HG02852 (cell line): ENCODE data around the gene ARFGEF2.
"Not testable (repeated sequence)": the region's sequence is repeated elsewhere in the genome, so short reads cannot be mapped to it uniquely, and the experiment has no call there.

ENCODE experiments used
- ATAC-seq: cut with Tn5 transposase; IDR thresholded peaks from one replicate; pipeline ENCODE4 v1.9.1; 2021; ENCODE audit warnings: mild to moderate bottlenecking, moderate library complexity; ENCODE audit not compliant: unreplicated experiment

The ARFGEF2 gene

GRCh38 chr20:48949304-48950170 lies 28.0 kb downstream of the ARFGEF2 start:
- no peak for ATAC-seq

DNA sequence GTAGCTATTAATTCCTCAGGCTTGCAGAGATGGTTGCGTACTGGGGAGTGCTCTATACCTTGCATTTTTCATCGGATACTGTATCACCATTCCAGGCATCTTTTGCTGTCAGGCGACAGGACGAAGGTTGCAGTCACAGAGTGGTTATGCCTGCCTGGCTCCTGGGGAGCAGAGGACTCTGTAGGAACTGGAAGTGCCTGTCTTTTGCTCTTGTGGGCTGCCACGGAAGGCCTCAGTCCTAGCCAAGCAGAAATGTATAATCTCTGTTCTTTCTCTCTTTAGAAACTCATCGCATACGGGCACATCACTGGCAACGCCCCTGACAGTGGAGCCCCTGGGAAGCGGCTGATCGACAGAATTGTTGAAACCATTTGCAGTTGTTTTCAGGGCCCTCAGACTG lies 29.5 kb downstream of the ARFGEF2 start:
- ATAC-seq = no peak

DNA sequence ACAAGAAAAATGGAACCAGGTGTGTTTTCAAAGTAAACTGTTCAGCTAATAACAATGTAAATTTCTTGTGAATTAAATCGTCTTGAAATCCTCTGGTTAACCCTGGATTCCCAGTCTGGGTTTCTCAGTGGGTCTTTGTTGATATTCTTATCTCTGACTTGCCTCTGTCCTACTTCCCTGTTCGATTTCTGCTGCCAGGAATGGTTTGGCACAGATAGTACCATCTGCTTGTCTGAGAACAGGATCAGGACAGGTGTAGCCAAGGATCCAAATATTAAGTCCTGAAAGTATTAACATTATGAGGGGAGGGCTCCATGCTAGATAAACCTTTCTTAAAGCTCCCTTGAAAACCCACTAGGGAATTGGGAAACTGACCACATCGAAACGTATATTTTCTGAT lies 30.1 kb downstream of the ARFGEF2 start:
- no peak for ATAC-seq

DNA sequence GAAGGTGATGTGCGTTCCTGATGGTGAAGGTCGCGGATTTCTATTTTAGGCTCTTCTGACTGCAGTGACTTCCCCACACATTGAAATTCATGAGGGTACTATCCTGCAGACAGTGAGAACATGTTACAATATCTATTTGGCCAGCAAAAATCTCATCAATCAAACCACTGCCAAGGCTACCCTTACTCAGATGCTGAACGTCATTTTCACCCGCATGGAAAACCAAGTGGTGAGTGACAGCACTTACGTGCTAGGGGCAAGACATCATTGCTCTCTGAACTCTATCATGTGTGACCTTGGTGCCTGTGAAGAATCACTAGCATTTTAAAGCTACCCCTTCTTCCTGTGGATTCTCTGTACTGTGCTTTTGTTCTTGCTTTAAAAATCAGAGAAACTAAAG lies 31.1 kb downstream of the ARFGEF2 start:
- ATAC-seq = no peak

- ATAC-seq = no peak
These were observed 32.1 kb downstream of the ARFGEF2 start for GRCh38 chr20:48953653-48954052.

- ATAC-seq = no peak
These were observed 34.5 kb downstream of the ARFGEF2 start for GRCh38 chr20:48956052-48956451.

DNA sequence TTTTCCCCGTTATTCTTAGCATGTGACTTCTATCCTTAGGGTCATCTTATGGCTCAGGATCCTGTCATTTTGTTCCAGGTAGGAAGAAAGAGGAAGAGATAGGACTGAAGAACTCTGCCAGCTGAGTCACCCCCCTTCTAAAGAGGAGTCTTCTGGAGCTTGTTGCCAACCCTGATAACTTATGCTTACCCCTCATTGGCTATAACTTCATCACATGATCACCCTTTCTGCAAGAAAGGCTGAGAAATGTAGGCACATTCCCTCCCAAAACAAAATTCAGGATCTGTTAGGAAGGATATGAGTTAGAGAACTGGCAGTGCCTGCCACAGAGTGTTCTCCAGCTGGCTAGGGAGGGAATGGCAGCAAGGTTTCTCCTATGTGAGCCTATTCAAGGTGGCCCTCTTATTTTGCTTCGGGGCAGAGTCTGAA lies 35.6 kb downstream of the ARFGEF2 start:
- ATAC-seq = no peak

DNA sequence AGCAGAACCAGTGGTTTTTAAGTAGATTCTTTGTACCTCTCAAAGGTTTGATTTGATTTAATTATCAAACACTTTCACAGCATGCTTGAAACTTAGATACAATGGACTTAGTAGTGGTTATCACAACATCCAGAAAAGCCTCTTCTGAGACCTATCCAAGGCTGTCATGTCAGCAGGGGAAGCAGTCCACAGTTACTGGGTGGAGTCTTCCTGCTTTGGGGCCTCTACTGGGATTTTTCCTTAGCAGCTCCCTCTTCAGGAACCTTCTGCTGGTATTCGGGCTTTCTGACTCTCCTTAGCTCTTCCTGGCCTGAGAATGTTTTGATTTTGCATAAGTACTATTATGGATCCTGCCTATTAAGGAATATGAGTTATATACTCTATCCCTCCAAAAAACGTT lies 36.0 kb downstream of the ARFGEF2 start:
- no peak for ATAC-seq

- ATAC-seq = no peak
These were observed 37.2 kb downstream of the ARFGEF2 start for GRCh38 chr20:48958743-48959142.

DNA sequence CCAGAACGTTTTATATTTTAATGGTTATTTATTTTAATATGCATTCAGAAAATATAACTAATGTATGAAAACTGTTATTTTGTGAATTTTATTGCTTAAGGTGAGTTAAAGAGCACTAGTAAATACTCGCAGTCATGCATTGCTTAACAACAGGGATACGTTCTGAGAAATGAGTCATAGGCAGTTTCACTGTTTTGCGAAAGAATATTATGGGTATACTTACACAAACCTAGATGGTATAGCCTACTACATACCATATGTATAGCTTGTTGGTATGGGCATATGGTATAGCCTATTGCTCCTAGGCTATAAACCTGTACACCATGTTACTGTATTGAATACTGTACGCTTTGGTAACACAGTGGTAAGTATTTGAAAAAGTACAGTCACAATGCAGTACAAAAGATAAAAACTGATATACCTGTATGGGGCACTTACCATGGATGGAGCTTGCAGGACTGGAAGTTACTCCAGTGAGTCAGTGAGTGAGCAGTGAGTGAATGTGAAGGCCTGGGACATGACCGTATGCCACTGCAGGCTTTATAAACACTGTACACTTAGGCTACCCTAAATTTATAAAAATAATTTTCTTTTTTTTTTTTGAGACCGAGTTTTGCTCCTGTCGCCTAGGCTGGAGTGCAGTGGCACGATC lies 38.5 kb downstream of the ARFGEF2 start:
- no peak for ATAC-seq

GRCh38 chr20:48962421-48962820 lies 40.9 kb downstream of the ARFGEF2 start:
- ATAC-seq = no peak

- no peak for ATAC-seq
These were observed 41.7 kb downstream of the ARFGEF2 start for GRCh38 chr20:48962976-48963771.

GRCh38 chr20:48965189-48965910 lies 43.8 kb downstream of the ARFGEF2 start:
- no peak for ATAC-seq

DNA sequence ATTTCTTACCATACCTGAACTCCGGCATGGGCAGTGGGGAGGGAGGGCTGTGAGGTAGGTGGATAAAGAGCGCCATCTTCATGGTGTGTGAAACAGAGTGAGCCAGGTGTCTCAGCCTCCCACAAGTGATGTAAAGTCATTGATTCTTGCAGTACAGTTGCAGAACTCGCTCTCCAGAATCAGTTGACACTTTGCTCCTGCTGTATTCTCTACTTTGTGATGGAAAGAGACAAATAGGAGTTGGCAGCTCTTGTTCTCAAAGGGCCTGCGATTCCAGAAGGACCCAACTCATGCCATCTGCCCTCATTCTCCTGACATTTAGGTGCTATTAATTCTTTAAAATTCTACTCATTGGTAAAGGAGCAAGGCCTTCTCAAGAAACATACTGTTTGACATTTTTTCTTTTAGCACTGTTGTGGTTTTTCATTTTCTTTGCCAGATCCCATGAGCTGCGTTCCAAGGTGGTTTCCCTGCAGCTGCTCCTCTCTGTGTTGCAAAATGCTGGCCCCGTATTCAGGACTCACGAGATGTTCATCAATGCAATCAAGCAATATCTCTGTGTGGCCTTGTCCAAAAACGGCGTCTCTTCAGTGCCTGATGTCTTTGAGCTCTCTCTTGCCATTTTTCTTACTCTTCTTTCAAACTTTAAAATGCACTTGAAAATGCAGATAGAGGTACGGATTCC lies 49.3 kb downstream of the ARFGEF2 start:
- no peak for ATAC-seq

GRCh38 chr20:48971956-48972355 lies 50.4 kb downstream of the ARFGEF2 start:
- no peak for ATAC-seq

DNA sequence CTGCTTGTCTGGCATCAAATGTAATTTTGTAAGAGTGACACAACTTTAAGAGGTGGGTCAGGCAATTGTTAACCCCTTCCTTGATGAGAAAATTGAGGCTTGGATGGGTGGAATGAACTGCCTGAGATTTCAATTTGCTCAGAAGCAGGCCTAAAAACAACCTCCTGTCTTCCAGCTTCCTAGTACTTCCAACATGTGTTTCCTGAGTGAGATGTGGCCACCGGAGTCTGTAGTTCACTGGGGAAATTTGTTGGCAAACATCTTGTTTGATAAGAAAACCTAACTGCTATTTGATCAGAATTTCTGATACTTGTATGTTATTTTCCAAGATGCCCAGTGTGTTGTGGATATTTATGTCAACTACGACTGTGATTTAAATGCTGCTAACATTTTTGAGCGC lies 51.3 kb downstream of the ARFGEF2 start:
- ATAC-seq = no peak

DNA sequence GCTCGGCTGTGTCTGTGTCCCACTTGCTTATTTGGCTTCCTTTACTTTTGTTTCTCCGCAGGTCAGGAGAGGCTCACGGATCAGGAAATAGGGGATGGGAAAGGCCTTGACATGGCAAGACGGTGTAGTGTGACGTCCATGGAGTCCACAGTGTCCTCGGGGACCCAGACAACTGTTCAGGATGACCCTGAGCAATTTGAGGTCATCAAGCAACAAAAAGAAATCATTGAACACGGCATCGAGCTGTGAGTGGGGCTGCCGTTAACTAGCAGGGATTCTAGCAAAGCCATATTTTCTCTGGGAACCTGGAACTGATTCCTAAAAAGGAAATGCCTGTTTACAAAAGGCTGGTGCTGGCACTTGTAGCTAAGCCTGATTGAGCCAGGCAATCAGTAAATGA lies 54.4 kb downstream of the ARFGEF2 start:
- ATAC-seq = no peak

DNA sequence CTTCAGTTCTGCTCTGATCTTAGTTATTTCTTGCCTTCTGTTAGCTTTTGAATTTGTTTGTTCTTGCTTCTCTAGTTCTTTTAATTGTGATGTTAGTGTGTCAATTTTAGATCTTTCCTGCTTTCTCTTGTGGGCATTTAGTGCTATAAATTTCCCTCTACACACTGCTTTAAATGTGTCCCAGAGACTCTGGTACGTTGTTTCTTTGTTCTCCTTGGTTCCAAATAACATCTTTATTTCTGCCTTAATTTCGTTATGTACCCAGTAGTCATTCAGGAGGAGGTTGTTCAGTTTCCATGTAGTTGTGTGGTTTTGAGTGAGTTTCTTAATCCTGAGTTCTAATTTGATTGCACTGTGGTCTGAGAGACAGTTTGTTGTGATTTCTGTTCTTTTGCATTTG lies 58.5 kb downstream of the ARFGEF2 start:
- not testable (repeated sequence) for ATAC-seq

GRCh38 chr20:48983423-48984400 lies 62.2 kb downstream of the ARFGEF2 start:
- ATAC-seq = no peak
